IMR-90 (cell line): Measurements from ENCODE around the gene ORMDL2.

Experiments used
- BHLHE40 ChIP-seq: fragments of 150-350 bp; IDR thresholded peaks from 2 replicates; pipeline ENCODE4 v1.6.1; 2016; ENCODE audit warnings: mild to moderate bottlenecking, low read depth, low read length
- CTCF ChIP-seq: conservative IDR thresholded peaks from 2 replicates; pipeline ENCODE4 v1.5.1; 2012; ENCODE audit warnings: mild to moderate bottlenecking, low read depth, low read length, improper control_type of control experiment
- ELK1 ChIP-seq: fragments of 150-350 bp; IDR thresholded peaks from 2 replicates; pipeline ENCODE4 v1.6.1; 2016; ENCODE audit warnings: low read depth, mild to moderate bottlenecking, low read length, moderate library complexity, borderline replicate concordance
- MAZ ChIP-seq: IDR thresholded peaks from 2 replicates; pipeline ENCODE4 v1.6.1; 2012; ENCODE audit warnings: low read depth, mild to moderate bottlenecking, low read length, improper control_type of control experiment, moderate library complexity, borderline replicate concordance
- NFE2L2 ChIP-seq: fragments of 150-350 bp; IDR thresholded peaks from 2 replicates; pipeline ENCODE4 v1.6.1; 2016; ENCODE audit warnings: low read depth, mild to moderate bottlenecking, low read length
- POLR2A ChIP-seq: IDR thresholded peaks from 2 replicates; pipeline ENCODE4 v1.6.1; 2012; ENCODE audit warnings: mild to moderate bottlenecking, low read depth, low read length
- SMC3 ChIP-seq: fragments of 150-350 bp; IDR thresholded peaks from 2 replicates; pipeline ENCODE4 v1.6.1; 2016; ENCODE audit warnings: low read depth, mild to moderate bottlenecking, antibody characterized with exemption, low read length, moderate library complexity

- TF ChIP-seq NFE2L2 (no peak), MAZ (peak; percentile 74; the same call in 1 of the 2 replicates), ELK1 (no peak), CTCF (no peak), POLR2A (no peak), SMC3 (no peak), BHLHE40 (peak; percentile 93)
Measured at GRCh38 chr12:55830601-55831446, 13.0 kb downstream of the ORMDL2 start.
